MCF 10A (cell line): ENCODE results near the gene MUS81. TPM values are rescaled to one million over a fixed set of nuclear protein-coding genes. Genes with fewer than 3 reads are reported as not detected.

ENCODE experiments used
- BruUV-seq: library from RNA; stranded (reverse); fragments of 400-500 nt; replicated peaks from 2 replicates; lab custom pipeline; 2021; lab: Mats Ljungman, UMichigan
- CTCF ChIA-PET: fragments of 300-600 bp; sonication (Branson Sonifier 250); formaldehyde crosslinking; extraction: SDS; loops from one replicate; lab custom pipeline; 2021; ENCODE audit warnings: antibody characterized with exemption, inconsistent platforms; lab: Yijun Ruan, JAX
- POLR2A ChIA-PET: fragments of 300-600, 350-650 bp; sonication (Branson Sonifier 250); formaldehyde crosslinking; extraction: SDS; loops from one replicate; lab custom pipeline; 2020; ENCODE audit warnings: antibody characterized with exemption, inconsistent platforms; lab: Yijun Ruan, JAX
- DNase-seq: peaks from one replicate; pipeline ENCODE4 v3.0.0-alpha.2; 2018; ENCODE audit not compliant: unreplicated experiment
- H3K27ac Mint-ChIP-seq: one replicate; pipeline ENCODE4 v1.8.0; 2022; ENCODE audit warnings: mild to moderate bottlenecking, low read depth, mixed read lengths; ENCODE audit not compliant: unreplicated experiment
- H3K27me3 Mint-ChIP-seq: one replicate; pipeline ENCODE4 v1.8.0; 2022; ENCODE audit warnings: mixed read lengths; ENCODE audit not compliant: insufficient read depth, unreplicated experiment
- H3K36me3 Mint-ChIP-seq: one replicate; pipeline ENCODE4 v1.8.0; 2022; ENCODE audit warnings: mild to moderate bottlenecking, moderate library complexity, mixed read lengths; ENCODE audit not compliant: insufficient read depth, unreplicated experiment
- H3K4me1 Mint-ChIP-seq: one replicate; pipeline ENCODE4 v1.8.0; 2022; ENCODE audit warnings: mixed read lengths; ENCODE audit not compliant: insufficient read depth, unreplicated experiment
- H3K4me3 Mint-ChIP-seq: one replicate; pipeline ENCODE4 v1.8.0; 2022; ENCODE audit warnings: mild to moderate bottlenecking, moderate library complexity, mixed read lengths; ENCODE audit not compliant: unreplicated experiment
- H3K9me3 Mint-ChIP-seq: one replicate; pipeline ENCODE4 v1.8.0; 2022; ENCODE audit warnings: mixed read lengths; ENCODE audit not compliant: unreplicated experiment
- intact Hi-C: fragments of 100-400 bp; cut with micrococcal nuclease; formaldehyde crosslinking; loops from 2 replicates; pipeline ENCODE4 v1.14.1; 2022
- total RNA-seq: library from RNA; stranded (reverse); gene quantifications from 2 replicates; pipeline ENCODE4 v1.2.3, GENCODE V29; 2022
- TF ChIP-seq, protein P1 (sequence below): fragments of 200-600 bp; IDR thresholded peaks from one replicate; pipeline ENCODE4 v1.8.0; 2022; ENCODE audit warnings: antibody characterized with exemption, mild to moderate bottlenecking; ENCODE audit not compliant: unreplicated experiment

Gene MUS81
- total RNA-seq, 1 experiment from 2014 or later = 77.6 TPM

DNA sequence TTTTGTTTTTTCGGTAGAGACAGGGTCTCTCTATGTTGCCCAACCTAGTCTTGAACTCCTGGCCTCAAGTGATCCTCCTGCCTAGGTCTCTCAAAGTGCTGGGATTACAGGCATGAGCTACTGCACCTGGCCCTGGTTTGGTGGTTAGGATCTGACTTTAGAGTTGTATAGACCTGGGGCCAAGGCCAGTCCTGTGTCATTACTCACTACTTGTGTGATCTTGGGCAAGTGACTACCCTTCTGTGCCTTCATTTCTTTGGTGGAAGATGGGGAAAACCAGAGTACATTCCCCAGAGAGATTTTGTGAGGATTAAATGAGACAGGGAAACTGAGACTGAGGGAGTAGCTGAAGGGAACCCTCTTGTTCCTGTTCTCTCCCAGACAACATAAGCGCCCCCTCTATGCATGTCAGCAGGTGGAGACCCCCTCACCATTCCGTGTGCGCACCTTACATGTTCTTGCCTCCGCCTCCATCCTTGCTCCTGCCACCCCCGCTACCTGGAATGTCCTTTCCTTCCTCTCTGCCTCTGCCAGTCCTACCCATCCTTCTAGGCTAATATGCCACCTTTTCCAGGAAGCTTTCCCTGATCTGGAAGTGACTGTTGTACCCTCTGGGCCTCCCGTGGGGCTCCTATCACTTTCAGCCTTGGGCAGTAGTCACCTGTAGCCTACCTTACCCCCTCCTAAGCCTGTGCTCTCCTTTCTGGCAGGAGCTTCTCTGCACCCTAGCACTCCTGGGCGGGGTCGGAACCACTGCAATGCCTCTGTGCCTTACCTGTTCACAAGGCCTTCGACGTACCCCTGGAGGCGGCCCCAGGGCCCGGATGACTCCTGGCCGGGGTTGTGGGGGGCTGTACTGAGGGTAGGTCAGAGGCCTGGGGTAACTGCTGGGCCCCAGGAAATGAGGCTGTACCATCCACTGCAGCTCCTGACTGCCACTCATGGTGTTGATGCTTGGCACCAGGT lies 36.1 kb downstream of the MUS81 start:
- BruUV-seq = no TSS peak
- Mint-ChIP-seq H3K36me3 (peaks cover 55% of the 10 kb centered on the region), H3K27me3 (no peaks in the 10 kb centered on the region), H3K4me1 (peaks cover 38% of the 10 kb centered on the region), H3K4me3 (peak overlapping the region; percentile 96), H3K27ac (peak overlapping the region; percentile 89), H3K9me3 (no peaks in the 10 kb centered on the region)
- DNase-seq = no peak
- POLR2A ChIA-PET = interaction anchor here (0.6 to 6.4 kb wide), 14 partner anchors 7 to 1120 kb away, joined by 3 to 222 read pairs (median 4); partner anchors contain the start of genes CCDC85B, CFL1 and FIBP
- intact Hi-C loops = no loop called here
- CTCF ChIA-PET = interaction anchor here (0.6 to 4.3 kb wide), 6 partner anchors 8 to 323 kb away, joined by 3 to 55 read pairs (median 3); partner anchors contain the start of gene FIBP
- TF ChIP-seq, protein P1, sequence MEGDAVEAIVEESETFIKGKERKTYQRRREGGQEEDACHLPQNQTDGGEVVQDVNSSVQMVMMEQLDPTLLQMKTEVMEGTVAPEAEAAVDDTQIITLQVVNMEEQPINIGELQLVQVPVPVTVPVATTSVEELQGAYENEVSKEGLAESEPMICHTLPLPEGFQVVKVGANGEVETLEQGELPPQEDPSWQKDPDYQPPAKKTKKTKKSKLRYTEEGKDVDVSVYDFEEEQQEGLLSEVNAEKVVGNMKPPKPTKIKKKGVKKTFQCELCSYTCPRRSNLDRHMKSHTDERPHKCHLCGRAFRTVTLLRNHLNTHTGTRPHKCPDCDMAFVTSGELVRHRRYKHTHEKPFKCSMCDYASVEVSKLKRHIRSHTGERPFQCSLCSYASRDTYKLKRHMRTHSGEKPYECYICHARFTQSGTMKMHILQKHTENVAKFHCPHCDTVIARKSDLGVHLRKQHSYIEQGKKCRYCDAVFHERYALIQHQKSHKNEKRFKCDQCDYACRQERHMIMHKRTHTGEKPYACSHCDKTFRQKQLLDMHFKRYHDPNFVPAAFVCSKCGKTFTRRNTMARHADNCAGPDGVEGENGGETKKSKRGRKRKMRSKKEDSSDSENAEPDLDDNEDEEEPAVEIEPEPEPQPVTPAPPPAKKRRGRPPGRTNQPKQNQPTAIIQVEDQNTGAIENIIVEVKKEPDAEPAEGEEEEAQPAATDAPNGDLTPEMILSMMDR = no peak

DNA sequence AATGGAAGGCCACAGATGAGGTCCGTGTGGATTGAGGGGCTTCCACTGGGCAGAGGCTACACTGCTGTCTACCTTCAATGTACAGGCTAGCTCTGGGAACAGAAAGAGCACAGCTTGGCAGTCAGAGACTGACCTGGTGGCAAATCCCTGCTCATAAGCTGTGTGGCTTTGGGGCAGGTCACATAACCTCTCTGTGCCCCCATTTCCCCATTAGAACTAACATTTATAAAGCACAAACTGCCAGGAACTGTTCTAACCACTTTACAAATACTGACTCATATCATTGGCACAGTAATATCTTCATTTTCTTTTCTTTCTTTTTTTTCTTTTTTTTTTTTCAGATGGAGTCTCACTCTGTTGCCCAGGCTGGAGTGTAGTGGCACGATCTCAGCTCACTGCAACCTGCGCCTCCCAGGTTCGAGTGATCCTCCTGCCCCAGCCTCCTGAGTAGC lies 36.8 kb downstream of the MUS81 start:
- BruUV-seq = no TSS peak
- DNase-seq = no peak
- POLR2A ChIA-PET = interaction anchor here (0.6 to 6.4 kb wide), 12 partner anchors 8 to 1121 kb away, joined by 3 to 222 read pairs (median 5); partner anchors contain the start of genes BANF1, C11orf68, CCDC85B and CFL1
- intact Hi-C loops = no loop called here
- no peaks in the 10 kb centered on the region for H3K9me3 Mint-ChIP-seq
- CTCF ChIA-PET = interaction anchor here (0.6 to 4.3 kb wide), 7 partner anchors 9 to 324 kb away, joined by 3 to 55 read pairs (median 5); partner anchors contain the start of gene FIBP
- peaks cover 44% of the 10 kb centered on the region for H3K4me1 Mint-ChIP-seq
- no peaks in the 10 kb centered on the region for H3K27me3 Mint-ChIP-seq
- peak overlapping the region; percentile 96 for H3K4me3 Mint-ChIP-seq
- peaks cover 47% of the 10 kb centered on the region for H3K36me3 Mint-ChIP-seq
- peak overlapping the region; percentile 89 for H3K27ac Mint-ChIP-seq
- TF ChIP-seq, protein P1 = no peak

DNA sequence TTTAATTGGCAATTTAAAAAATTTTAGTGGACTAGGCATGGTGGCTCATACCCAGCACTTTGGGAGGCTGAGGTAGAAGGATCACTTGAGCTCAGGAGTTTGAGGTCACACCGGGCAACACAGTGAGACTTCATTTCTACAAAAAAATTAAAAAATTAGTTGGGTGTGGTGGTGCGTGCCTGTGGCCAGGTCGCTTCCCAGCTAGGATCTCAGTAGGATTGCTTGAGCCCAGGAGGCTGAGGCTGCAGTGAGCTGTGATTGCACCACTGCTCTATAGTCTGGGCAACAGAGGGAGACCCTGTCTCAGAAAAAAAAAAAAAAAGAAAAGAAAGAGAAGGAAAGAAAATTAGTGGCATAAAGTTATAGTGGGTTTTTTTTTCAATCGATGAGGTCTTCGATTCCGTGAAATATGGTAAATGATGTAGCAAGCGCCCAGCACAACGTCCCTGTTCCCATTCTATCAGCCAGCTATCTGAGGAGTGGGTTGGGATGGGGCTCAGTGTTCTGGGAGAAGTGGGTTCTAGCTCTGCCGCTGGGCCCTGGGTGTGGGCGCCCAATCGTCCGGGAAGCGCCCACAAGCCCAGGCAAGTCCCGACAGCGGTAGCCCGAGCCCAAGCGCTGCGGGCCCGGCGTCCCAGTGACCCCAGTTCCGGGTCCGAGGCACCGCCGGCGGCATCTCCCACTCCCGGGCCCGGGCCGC lies 38.6 kb downstream of the MUS81 start:
- BruUV-seq = TSS peak; percentile 37
- peak overlapping the region; percentile 96 for H3K4me3 Mint-ChIP-seq
- peaks cover 31% of the 10 kb centered on the region for H3K36me3 Mint-ChIP-seq
- no peaks in the 10 kb centered on the region for H3K27me3 Mint-ChIP-seq
- ChIA-PET CTCF (interaction anchor here (0.8 to 4.3 kb wide), 7 partner anchors 10 to 119 kb away, joined by 3 to 55 read pairs (median 6); partner anchors contain the start of genes CCDC85B and FIBP), POLR2A (interaction anchor here (0.6 to 6.4 kb wide), 17 partner anchors 9 to 1955 kb away, joined by 3 to 222 read pairs (median 5); partner anchors contain the start of genes BANF1, C11orf68, CCDC85B and CFL1)
- TF ChIP-seq, protein P1 = no peak
- DNase-seq = peak; percentile 80
- peaks cover 52% of the 10 kb centered on the region for H3K4me1 Mint-ChIP-seq
- intact Hi-C loops = loop anchor here (1.0 kb wide), 1 partner anchor 9 kb away; the partner anchor contains the start of gene CCDC85B
- H3K9me3 Mint-ChIP-seq = no peaks in the 10 kb centered on the region
- H3K27ac Mint-ChIP-seq = peak overlapping the region; percentile 89
